Measurements from ENCODE around the gene PRPS1L1.

PRPS1L1 gene
- total RNA-seq, result 0 to 0.67 (median 0) reads per million in 9 experiments

GRCh38 chr7:18027628-18028027 is at the start of gene PRPS1L1:
Gene PRPS1L1, minus strand, starts transcription at chr7:18027846.
- peaks cover 3 to 4% of the 10 kb centered on the region in 2 donors for H3K27me3 Mint-ChIP-seq
- no peak for DNase-seq
- H3K4me1 Mint-ChIP-seq (ENCODE audit: low read depth in 2 of 2), result no peaks in the 10 kb centered on the region
- H3K36me3 Mint-ChIP-seq (ENCODE audit: insufficient read depth), result no peaks in the 10 kb centered on the region
- no peak within 1 kb of the TSS for H3K4me3 Mint-ChIP-seq
- ATAC-seq (replicated peaks), result no peak
- no peaks in the 10 kb centered on the region for H3K9me3 Mint-ChIP-seq
- no peak within 1 kb of the TSS for H3K27ac Mint-ChIP-seq

- no peak overlapping the region for H3K4me3 Mint-ChIP-seq
- DNase-seq (no peak), ATAC-seq (replicated peaks) (no peak)
- H3K36me3 Mint-ChIP-seq (ENCODE audit: insufficient read depth), result no peaks in the 10 kb centered on the region
- H3K27me3 Mint-ChIP-seq, result peaks cover 0 to 5% of the 10 kb centered on the region in 2 donors
- H3K9me3 Mint-ChIP-seq, result peaks cover 4 to 15% of the 10 kb centered on the region in 2 donors
- H3K4me1 Mint-ChIP-seq (ENCODE audit: low read depth in 2 of 2), result no peaks in the 10 kb centered on the region
- no peak overlapping the region for H3K27ac Mint-ChIP-seq
These were observed 48.8 kb upstream of the PRPS1L1 start for GRCh38 chr7:18076461-18076860.

GRCh38 chr7:18068745-18069144 is 41.1 kb upstream of the PRPS1L1 start:
- Mint-ChIP-seq H3K27ac (no peak overlapping the region), H3K4me1 (ENCODE audit: low read depth in 2 of 2) (peaks cover 0 to 5% of the 10 kb centered on the region in 2 donors), H3K36me3 (ENCODE audit: insufficient read depth) (no peaks in the 10 kb centered on the region), H3K4me3 (no peak overlapping the region), H3K9me3 (no peaks in the 10 kb centered on the region), H3K27me3 (no peaks in the 10 kb centered on the region)
- no peak for DNase-seq
- no peak for ATAC-seq (replicated peaks)

DNA sequence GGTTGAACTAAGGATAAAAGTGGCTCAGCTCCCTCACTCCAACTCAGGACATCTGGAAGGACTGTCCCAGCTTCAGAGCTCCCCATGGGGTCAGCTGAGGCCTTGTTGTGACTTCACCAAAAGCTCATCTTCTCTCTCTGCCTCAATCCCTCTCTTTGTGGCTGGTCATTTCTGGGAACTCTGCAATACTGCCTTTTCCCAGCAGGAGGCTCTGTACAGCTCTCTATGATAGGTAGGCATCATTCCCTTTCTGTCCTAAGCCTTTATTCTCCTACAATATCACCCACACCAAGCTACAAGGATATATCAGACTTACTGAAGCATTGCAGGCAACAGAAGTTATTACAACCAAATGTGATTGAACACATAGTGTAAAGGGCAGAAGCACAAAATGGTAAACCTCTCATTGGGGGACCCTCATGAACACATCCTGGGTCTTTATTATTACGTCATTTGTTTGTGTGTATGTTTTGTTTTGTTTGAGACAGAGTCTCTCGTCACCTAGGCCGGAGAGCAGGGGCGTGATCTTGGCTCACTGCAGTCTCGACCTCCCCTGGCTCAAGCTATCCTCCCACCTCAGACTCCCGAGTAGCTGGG is 36.7 kb upstream of the PRPS1L1 start:
- Mint-ChIP-seq H3K27me3 (no peaks in the 10 kb centered on the region), H3K27ac (no peak overlapping the region), H3K36me3 (ENCODE audit: insufficient read depth) (no peaks in the 10 kb centered on the region), H3K9me3 (no peaks in the 10 kb centered on the region), H3K4me3 (no peak overlapping the region), H3K4me1 (ENCODE audit: low read depth in 2 of 2) (peaks cover 0 to 5% of the 10 kb centered on the region in 2 donors)
- ATAC-seq (replicated peaks) (no peak), DNase-seq (peak in 1 of 3 experiments; percentile 8)

GRCh38 chr7:18063149-18063901 is 35.7 kb upstream of the PRPS1L1 start:
- no peaks in the 10 kb centered on the region for H3K36me3 Mint-ChIP-seq (ENCODE audit: insufficient read depth)
- ATAC-seq (replicated peaks) (no peak), DNase-seq (no peak)
- H3K4me1 Mint-ChIP-seq (ENCODE audit: low read depth in 2 of 2), result peaks cover 0 to 5% of the 10 kb centered on the region in 2 donors
- no peak overlapping the region for H3K4me3 Mint-ChIP-seq
- H3K27ac Mint-ChIP-seq, result no peak overlapping the region
- no peaks in the 10 kb centered on the region for H3K9me3 Mint-ChIP-seq
- peaks cover 0 to 1% of the 10 kb centered on the region in 2 donors for H3K27me3 Mint-ChIP-seq

DNA sequence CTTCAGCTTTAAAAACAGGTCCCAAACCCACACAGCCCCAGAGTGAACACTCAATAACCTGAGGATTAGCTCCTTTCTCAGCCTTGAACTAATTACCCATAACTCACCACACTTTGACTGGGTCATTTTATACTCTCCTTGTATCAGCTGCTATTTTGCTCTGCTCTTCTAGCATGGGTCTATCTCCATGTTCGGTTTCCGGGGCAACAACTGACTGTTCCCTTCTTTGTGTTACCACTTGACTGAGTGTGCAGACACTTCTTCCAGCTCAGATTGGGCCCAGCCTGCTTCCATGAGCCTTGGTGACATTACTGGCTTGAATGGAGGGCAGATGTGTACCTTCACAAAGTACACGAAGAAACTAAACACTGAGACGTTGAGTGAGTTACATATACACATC is 31.5 kb upstream of the PRPS1L1 start:
- Mint-ChIP-seq H3K4me1 (ENCODE audit: low read depth in 2 of 2) (no peaks in the 10 kb centered on the region), H3K36me3 (ENCODE audit: insufficient read depth) (no peaks in the 10 kb centered on the region), H3K4me3 (no peak overlapping the region), H3K27ac (no peak overlapping the region), H3K9me3 (no peaks in the 10 kb centered on the region), H3K27me3 (peaks cover 0 to 28% of the 10 kb centered on the region in 2 donors)
- no peak for DNase-seq
- no peak for ATAC-seq (replicated peaks)

DNA sequence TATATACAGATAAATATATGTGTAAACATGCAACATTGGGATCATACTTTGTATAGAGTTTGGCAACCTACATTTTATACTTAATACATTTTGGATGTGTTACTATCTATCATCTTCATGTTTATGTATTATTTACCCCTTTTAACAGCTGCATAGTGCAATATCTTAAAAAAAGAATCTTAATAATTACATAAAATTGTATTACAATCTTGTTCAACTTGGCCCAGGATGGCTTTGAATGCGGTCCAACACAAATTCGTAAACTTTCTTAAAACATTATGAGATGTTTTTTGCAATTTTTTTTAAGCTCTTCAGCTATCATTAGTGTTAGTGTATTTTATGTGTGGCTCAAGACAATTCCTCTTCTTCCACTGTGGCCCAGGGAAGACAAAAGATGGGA is 26.3 kb upstream of the PRPS1L1 start:
- H3K9me3 Mint-ChIP-seq, result no peaks in the 10 kb centered on the region
- no peaks in the 10 kb centered on the region for H3K36me3 Mint-ChIP-seq (ENCODE audit: insufficient read depth)
- peaks cover 10 to 28% of the 10 kb centered on the region in 2 donors for H3K27me3 Mint-ChIP-seq
- no peak overlapping the region for H3K4me3 Mint-ChIP-seq
- no peaks in the 10 kb centered on the region for H3K4me1 Mint-ChIP-seq (ENCODE audit: low read depth in 2 of 2)
- ATAC-seq (replicated peaks), result no peak
- H3K27ac Mint-ChIP-seq, result no peak overlapping the region
- no peak for DNase-seq

- H3K9me3 Mint-ChIP-seq, result no peaks in the 10 kb centered on the region
- ATAC-seq (replicated peaks) (no peak), DNase-seq (no peak)
- no peaks in the 10 kb centered on the region for H3K4me1 Mint-ChIP-seq (ENCODE audit: low read depth in 2 of 2)
- no peaks in the 10 kb centered on the region for H3K36me3 Mint-ChIP-seq (ENCODE audit: insufficient read depth)
- H3K4me3 Mint-ChIP-seq, result no peak overlapping the region
- H3K27ac Mint-ChIP-seq, result no peak overlapping the region
- H3K27me3 Mint-ChIP-seq, result peaks cover 10 to 26% of the 10 kb centered on the region in 2 donors
These were observed 25.7 kb upstream of the PRPS1L1 start for GRCh38 chr7:18053177-18053928.

DNA sequence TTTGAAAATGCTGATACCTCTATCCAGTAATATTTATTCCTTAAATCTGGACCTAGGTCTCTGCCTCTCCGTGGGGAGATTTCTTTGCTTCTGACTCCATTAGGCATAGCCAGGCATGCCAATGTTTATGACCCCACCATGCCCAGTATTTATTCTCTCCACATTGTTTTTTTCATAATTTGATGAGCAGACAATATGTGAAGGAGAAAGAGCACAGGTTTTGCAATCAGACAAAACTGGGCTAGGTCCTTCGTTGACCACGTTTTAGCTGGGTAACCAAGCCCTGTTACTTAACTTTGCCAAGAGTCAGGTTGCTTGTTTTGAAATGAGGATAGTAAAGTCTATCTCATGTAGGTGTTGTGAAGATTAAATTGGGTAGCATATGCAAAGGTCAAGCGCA is 21.6 kb upstream of the PRPS1L1 start:
- H3K9me3 Mint-ChIP-seq, result no peaks in the 10 kb centered on the region
- peaks cover 0 to 10% of the 10 kb centered on the region in 2 donors for H3K27me3 Mint-ChIP-seq
- ATAC-seq (replicated peaks) (no peak), DNase-seq (no peak)
- no peak overlapping the region for H3K27ac Mint-ChIP-seq
- H3K4me3 Mint-ChIP-seq, result no peak overlapping the region
- H3K4me1 Mint-ChIP-seq (ENCODE audit: low read depth in 2 of 2), result no peaks in the 10 kb centered on the region
- no peaks in the 10 kb centered on the region for H3K36me3 Mint-ChIP-seq (ENCODE audit: insufficient read depth)

- no peaks in the 10 kb centered on the region for H3K9me3 Mint-ChIP-seq
- H3K4me3 Mint-ChIP-seq, result no peak overlapping the region
- H3K27ac Mint-ChIP-seq, result no peak overlapping the region
- no peak for ATAC-seq (replicated peaks)
- H3K4me1 Mint-ChIP-seq (ENCODE audit: low read depth in 2 of 2), result no peaks in the 10 kb centered on the region
- no peaks in the 10 kb centered on the region for H3K36me3 Mint-ChIP-seq (ENCODE audit: insufficient read depth)
- no peak for DNase-seq
- peaks cover 0 to 10% of the 10 kb centered on the region in 2 donors for H3K27me3 Mint-ChIP-seq
These were observed 19.0 kb upstream of the PRPS1L1 start for GRCh38 chr7:18046601-18047000.

DNA sequence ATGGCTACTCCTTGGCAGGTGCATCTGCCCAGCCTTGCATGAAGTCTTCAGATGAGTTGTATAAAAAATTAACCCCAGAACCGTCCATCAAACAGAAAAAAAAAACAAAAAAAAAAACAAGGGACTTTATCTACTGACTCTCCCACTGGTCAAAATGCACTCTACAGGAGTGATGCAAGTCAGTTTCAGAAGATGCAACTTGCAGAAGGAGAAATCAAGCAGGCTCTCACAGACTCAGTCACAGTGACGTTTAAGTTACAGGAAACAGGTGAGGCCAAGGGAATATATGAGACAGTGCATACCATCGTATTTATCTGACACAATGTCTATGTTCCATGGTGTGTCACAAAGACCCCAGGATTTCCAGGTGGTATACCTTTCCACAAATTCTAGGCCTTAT is 17.5 kb upstream of the PRPS1L1 start:
- Mint-ChIP-seq H3K27ac (no peak overlapping the region), H3K36me3 (ENCODE audit: insufficient read depth) (no peaks in the 10 kb centered on the region), H3K4me3 (no peak overlapping the region), H3K4me1 (ENCODE audit: low read depth in 2 of 2) (no peaks in the 10 kb centered on the region), H3K9me3 (no peaks in the 10 kb centered on the region), H3K27me3 (peaks cover 0 to 2% of the 10 kb centered on the region in 2 donors)
- ATAC-seq (replicated peaks) (no peak), DNase-seq (no peak)

GRCh38 chr7:18041191-18041590 is 13.5 kb upstream of the PRPS1L1 start:
- no peak for DNase-seq
- H3K27ac Mint-ChIP-seq, result no peak overlapping the region
- peaks cover 0 to 6% of the 10 kb centered on the region in 2 donors for H3K27me3 Mint-ChIP-seq
- H3K36me3 Mint-ChIP-seq (ENCODE audit: insufficient read depth), result no peaks in the 10 kb centered on the region
- no peaks in the 10 kb centered on the region for H3K4me1 Mint-ChIP-seq (ENCODE audit: low read depth in 2 of 2)
- no peak overlapping the region for H3K4me3 Mint-ChIP-seq
- H3K9me3 Mint-ChIP-seq, result no peaks in the 10 kb centered on the region
- ATAC-seq (replicated peaks), result no peak

GRCh38 chr7:18040196-18040595 is 12.6 kb upstream of the PRPS1L1 start:
- Mint-ChIP-seq H3K9me3 (no peaks in the 10 kb centered on the region), H3K4me1 (ENCODE audit: low read depth in 2 of 2) (no peaks in the 10 kb centered on the region), H3K4me3 (no peak overlapping the region), H3K27me3 (peaks cover 0 to 6% of the 10 kb centered on the region in 2 donors), H3K27ac (no peak overlapping the region), H3K36me3 (ENCODE audit: insufficient read depth) (no peaks in the 10 kb centered on the region)
- ATAC-seq (replicated peaks) (no peak), DNase-seq (no peak)

GRCh38 chr7:18038382-18038781 is 10.7 kb upstream of the PRPS1L1 start:
- Mint-ChIP-seq H3K4me1 (ENCODE audit: low read depth in 2 of 2) (no peaks in the 10 kb centered on the region), H3K27me3 (peaks cover 6 to 16% of the 10 kb centered on the region in 2 donors), H3K36me3 (ENCODE audit: insufficient read depth) (no peaks in the 10 kb centered on the region), H3K4me3 (no peak overlapping the region), H3K27ac (no peak overlapping the region), H3K9me3 (no peaks in the 10 kb centered on the region)
- DNase-seq (no peak), ATAC-seq (replicated peaks) (no peak)

Data from effector memory CD8-positive, alpha-beta T cell (primary cell).